ENCODE results near the gene HS3ST5.

- no peak for TF ChIP-seq CTCF (conservative IDR thresholded peaks at IDR 0.05)
- TF ChIP-seq EZH2 (IDR thresholded peaks at IDR 0.05; ENCODE audit: low read depth) = no peak
These were observed 242.4 kb downstream of the HS3ST5 start for GRCh38 chr6:114100215-114100994.

Data from PC-9 (cell line).